Peyer's patch (tissue), 4 donors: ENCODE results near the gene TBC1D9B.

Source experiments
- CTCF ChIP-seq, 6 experiments: fragments of 450-650 bp in 4 of 6; fragments of 200-600 bp in 2 of 6; sonication (generic) in 1 of 6; IDR thresholded peaks; one replicate each; pipeline ENCODE4 v1.5.1; 2017 to 2019; ENCODE audit warnings: antibody characterized with exemption in 6 of 6, mild to moderate bottlenecking in 3 of 6, moderate library complexity in 1 of 6
- POLR2A ChIP-seq, 2 donors: fragments of 450-650 bp; IDR thresholded peaks; one replicate each; pipeline ENCODE4 v1.5.1; 2017; ENCODE audit warnings: antibody characterized with exemption in 2 of 2, mild to moderate bottlenecking in 2 of 2, moderate library complexity in 2 of 2

GRCh38 chr5:179830818-179831468 lies 76.8 kb downstream of the TBC1D9B start:
- TF ChIP-seq POLR2A (IDR thresholded peaks at IDR 0.05): no peak
- no peak for TF ChIP-seq CTCF (IDR thresholded peaks at IDR 0.05)
